EL (cell line): ENCODE data around the gene TNS4.
"Not testable (repeated sequence)": the region's sequence is repeated elsewhere in the genome, so short reads cannot be mapped to it uniquely, and the experiment has no call there.

Experiments used
- DNase-seq: peaks from one replicate; pipeline ENCODE4 v3.0.0-alpha.2; 2016

Gene TNS4, protein sequence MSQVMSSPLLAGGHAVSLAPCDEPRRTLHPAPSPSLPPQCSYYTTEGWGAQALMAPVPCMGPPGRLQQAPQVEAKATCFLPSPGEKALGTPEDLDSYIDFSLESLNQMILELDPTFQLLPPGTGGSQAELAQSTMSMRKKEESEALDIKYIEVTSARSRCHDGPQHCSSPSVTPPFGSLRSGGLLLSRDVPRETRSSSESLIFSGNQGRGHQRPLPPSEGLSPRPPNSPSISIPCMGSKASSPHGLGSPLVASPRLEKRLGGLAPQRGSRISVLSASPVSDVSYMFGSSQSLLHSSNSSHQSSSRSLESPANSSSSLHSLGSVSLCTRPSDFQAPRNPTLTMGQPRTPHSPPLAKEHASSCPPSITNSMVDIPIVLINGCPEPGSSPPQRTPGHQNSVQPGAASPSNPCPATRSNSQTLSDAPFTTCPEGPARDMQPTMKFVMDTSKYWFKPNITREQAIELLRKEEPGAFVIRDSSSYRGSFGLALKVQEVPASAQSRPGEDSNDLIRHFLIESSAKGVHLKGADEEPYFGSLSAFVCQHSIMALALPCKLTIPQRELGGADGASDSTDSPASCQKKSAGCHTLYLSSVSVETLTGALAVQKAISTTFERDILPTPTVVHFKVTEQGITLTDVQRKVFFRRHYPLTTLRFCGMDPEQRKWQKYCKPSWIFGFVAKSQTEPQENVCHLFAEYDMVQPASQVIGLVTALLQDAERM

DNA sequence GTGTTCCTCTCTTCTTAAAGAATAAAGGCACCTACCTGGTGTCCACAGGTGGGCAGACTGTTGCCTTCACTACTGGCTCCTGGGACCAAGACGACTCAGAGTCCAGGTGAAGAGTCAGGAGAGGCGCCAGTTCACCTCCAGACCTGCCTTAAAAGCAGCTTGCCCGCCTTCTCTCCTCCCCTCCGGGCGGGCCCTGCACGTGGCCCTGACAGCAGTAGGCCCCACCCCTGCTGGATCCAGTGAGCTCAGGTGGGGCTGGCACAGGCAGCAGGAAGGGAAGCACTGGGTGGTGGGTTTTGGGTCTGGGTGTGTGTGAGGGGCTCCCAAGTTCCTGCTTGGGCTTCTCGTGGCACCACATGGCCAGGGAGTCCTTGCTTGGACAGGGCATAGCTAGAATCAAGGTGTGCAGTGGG lies at the start of gene TNS4:
TNS4 (minus strand) TSS at position 125 of the 413 bp plus-strand sequence. CDS start 5,198 bp downstream, outside the sequence.
- no peak for DNase-seq

GRCh38 chr17:40550608-40551007 lies 49.2 kb upstream of the TNS4 start:
- DNase-seq, result peak; percentile 73

DNA sequence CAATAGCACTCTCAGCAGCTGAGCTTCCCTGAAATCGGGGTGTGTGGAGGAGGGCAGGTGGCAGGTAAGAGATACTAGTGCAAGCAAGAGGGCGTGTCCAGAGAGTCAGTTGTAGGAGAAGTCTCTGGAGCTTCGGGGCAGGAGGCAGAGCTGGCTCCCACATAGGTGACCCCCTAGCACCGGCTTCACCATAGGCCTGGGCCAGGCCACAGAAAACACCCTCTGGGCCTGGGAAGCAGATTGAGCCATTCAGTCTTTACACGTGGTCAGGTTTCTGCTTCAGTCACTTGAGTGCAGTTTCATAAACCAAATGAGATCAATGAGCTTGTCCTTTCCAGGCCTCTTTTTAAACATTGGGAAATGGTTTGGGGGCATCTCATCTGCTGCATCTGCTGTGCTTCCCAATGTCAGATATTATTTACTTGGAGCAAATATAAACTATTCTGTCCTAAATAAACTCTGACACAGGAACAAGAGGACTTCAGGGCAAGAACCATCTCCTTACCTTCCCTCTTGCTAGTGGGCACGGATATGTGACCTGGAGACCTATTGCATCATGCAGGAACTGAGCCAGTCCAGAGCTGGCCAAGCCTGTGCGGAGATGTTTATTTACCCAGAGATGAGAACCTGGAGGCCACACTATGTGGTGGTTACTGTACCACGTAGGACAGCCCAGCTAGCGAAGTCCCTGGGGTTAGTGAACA lies 47.7 kb upstream of the TNS4 start:
- peak; percentile 91 for DNase-seq

DNA sequence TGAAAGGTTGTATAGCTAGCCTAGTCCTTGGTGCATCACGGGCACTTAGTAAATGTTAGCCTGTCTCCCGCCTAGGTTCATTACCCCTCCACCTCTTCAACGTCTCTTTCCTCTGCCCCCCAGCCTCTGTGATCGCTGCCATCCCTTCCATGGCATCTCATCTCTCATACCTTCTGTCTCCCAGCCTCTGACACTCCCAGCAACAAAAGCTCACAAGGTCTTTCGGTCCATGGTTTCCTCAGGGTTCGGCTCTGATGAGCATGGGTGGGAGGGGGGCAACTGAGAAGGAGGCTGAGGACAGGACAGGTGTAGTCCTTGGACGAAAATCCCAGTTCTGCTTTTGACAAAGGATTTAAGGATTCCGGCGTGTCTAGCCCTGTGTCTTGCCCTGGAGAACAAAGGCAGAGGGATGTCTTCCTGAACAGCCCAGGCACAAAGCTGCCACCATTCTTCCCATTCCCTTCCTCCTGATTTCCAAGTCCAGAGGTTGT lies 47.1 kb upstream of the TNS4 start:
- no peak for DNase-seq

- DNase-seq, result no peak
Observed at GRCh38 chr17:40547785-40548478, 46.5 kb upstream of the TNS4 start.

DNA sequence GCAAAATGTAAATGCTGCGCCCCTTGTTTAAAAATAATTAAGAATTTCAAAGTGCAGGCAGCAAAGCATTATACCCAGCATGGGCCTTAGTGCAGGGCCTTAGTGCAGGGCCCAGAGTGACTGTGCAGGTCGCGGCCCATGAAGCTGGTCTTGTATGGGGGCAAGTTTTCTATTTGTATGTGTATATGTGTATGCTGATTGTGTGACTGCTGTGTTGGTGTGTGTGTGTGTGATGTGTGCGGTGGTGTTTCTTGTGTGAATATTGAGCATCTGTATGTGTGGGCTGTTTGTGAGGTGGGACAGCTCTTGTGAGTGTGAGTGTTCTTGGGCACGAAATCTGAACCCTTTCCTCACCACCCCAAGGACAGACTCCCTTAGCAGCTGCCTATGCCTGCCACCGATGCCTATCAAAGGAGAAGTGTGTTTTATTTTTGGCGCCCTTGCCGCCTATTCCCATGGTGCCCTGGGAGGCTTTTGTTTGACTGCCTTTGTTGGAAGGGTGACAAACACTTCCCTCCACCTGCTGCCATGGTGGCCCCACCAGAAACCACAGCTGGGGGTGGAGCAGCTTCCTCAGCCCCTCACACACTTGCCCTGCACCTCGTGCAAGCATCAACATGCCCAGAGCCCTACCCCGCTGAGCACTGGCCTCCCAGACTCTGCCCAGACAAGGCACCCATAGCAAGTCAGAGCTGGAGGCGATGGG lies 45.8 kb upstream of the TNS4 start:
- no peak for DNase-seq

DNA sequence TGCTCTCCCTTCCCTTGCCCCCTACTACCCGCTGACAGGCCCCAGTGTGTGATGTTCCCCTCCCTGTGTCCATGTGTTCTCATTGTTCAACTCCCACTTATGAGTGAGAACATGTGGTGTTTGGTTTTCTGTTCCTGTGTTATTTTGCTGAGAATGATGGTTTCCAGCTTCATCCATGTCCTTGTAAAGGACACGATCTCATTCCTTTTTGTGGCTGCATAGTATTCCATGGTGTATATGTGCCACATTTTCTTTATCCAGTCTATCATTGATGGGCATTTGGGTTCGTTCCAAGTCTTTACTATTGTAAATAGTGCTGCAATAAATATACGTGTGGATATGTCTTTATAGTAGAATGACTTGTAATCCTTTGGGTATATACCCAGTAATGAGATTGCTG lies 45.1 kb upstream of the TNS4 start:
- DNase-seq, result not testable (repeated sequence)

- DNase-seq, result no peak
Observed at GRCh38 chr17:40545660-40546059, 44.2 kb upstream of the TNS4 start.

GRCh38 chr17:40542558-40543411 lies 41.4 kb upstream of the TNS4 start:
- peak; percentile 89 for DNase-seq

- no peak for DNase-seq
Observed at GRCh38 chr17:40541873-40542557, 40.6 kb upstream of the TNS4 start.

DNA sequence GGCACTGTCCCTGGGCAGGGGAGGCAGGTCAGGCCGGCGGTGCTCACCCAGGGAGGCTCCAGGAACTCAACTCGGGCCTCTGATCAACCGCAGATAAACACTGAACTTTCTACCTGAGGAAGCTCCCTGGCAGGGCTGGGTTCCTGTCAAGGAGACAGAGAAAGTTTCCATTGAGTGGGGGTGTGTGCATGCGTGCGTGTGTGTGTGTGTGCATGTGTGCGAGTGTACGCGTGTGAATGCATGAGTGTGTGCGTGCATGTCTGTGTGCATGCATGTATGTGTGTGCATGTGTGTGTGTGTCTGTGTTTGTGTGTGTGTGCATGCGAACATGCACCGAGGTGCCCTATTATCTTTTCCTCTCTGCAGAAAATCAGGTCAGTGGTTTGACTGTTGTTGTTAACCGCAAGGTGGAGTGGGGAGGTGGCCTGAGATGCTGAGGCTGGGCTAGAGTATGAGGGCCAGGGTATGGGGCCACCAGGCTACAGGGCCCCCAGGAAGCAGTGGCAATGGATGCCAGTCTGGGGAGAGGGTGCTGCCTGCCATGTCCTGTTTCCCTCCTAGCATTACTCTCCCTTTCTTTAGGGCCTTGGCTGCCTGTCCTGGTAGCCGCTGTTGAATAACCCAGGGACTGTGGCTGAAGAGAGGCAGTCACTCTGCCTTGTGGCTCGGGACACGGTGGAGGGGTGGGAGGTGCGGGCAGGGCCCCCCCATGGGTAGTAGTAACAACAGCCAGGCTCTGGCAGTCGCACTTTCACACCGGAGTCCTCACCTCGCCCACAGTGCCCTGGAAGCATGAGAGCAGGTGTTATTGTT lies 39.8 kb upstream of the TNS4 start:
- no peak for DNase-seq

DNA sequence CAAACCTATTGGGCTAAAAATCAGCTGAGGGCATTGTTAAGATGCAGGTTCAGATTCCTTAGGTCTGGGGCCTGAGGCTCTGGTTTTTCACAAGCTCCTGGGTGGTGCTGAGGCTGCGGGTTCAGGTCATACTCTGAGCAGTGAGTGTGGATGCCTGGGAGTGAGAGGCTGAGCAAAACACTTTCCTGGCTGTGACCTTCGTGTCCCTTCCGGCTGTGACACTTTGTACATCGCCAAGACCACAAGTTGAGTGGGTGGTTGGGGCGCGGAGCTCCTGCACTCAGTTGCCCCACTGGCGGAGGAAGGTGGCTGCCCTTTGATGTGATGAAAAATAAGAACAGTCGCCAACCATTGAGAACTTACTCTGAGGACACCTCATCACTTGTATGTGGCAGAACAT lies 39.0 kb upstream of the TNS4 start:
- no peak for DNase-seq

- no peak for DNase-seq
Observed at GRCh38 chr17:40539711-40540411, 38.4 kb upstream of the TNS4 start.

DNA sequence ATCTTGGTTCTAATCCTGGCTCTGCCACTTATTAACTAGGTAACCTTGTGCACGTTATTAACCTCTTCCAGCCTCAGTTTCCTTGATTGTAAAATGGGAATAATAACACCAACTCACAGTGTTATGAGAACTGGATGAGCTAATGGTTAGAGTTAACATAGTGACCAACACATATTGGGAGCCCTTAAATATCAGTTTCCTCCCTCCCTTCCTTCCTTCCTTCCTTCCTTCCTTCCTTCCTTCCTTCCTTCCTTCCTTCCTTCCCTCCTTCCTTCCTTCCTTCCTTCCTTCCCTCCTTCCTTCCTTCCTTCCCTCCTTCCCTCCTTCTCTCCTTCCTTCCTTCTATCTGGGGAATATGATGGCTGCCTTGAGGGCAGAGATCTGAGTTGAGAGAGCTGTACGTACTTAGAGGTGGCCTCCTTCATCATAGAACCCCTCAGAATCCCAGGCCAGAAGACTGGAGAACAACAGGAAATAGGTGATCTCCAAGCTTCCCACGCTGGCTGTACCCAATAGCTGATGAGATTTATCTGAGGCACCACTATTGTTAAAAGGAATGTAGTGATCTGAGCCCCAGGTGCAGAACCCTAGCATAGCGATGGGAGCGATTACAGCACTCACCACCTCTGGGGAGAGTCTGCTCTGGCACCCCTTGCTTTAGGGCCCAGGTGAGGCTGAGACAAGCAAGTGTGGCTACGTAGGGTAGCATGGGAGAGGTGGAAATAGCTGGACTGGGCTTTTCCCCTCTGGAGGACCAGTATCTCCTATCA lies 37.7 kb upstream of the TNS4 start:
- DNase-seq, result no peak

DNA sequence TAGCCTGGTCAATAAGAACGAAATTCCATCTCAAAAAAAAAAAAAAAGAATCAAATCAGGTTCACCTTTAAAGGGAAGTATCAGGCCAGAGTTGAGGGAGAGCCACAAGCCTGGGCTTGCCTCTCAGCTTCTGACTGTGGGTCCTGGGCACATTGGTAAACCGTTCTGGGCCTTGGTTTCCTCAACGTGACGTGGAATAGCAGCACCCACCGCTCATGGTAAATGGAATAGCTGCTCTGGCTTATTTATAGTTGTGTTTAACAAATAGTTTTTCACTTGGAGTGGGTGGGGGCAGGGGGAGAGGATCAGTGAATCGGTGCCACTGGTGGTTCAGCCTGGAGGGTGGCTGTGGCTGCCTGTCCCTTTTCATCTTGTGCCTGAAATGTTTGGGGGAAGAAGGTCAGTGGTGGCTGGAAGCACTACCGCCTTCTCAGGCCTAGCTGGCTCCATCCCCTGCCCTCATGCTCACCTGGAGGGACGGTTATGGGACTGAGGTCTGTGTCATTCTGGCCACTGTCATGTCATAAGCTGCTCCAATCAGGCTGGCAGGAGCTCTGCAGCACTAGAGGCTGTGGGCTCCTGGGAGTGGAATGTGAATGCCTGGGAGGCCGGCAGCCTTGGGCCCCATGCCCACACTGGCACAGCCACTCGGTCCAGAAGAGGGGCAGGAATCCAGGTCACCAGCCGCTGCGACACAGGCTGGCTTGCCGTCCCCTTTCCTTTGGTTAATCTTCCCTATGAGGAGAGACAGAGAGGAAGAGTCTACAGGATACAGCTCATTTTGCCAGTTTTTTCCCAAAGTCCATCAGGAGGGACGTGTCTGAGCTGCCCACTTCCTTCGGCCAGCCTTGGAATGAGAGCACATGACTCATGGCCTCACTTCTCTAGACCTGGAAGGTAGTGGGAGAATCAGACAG lies 36.9 kb upstream of the TNS4 start:
- DNase-seq, result peak; percentile 73

- DNase-seq, result peak; percentile 55
Observed at GRCh38 chr17:40536295-40537171, 35.1 kb upstream of the TNS4 start.
